ENCODE data around the gene METTL16.

DNA sequence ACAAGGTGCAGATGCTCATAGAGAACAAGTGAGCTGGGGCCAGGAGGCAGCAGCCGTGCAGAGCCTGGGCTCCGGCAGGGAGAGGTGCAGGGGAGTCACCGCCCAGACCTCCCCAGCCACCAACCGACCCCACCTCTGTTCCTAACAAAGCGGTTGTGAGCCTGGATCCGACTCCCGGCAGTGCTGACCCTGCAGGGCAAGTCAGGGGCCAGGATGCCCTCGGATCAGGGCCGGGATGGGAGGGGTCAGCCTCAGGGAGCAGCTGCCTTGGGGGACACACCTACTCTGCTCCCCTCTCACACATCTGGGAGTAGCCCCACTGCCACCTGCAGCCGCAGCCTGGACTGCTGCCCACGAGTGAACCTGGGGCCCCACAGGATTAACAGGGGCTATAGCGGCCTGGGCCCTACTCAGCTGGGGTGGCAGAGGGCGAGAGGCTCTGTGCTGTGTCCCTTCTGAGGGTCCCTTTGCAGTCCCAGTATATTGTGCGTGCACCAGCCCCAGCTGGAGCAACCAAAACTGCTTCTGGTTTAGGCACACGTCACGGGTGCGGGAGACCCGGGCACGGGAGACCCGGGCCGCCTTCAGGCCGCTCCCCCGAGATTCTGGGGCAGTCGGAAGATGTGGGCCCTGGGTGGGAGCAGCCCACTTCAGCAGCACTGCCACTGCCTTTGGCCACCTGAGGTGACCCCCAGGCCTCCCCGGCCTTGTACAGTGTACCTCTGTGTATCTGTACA lies 132.0 kb downstream of the METTL16 start:
- TF ChIP-seq EP300 (IDR thresholded peaks at IDR 0.05; ENCODE audit: low read depth) (no peak), POLR2A (IDR thresholded peaks at IDR 0.05) (no peak), POLR2AphosphoS5 (IDR thresholded peaks at IDR 0.05) (no peak), CTCF (IDR thresholded peaks at IDR 0.05) (no peak)
